NCI-H146 treated with DMSO at 0.1 percent for 48 hours (cell line): ENCODE measurements around the gene RHOBTB3.
"Not testable (repeated sequence)": the region's sequence is repeated elsewhere in the genome, so short reads cannot be mapped to it uniquely, and the experiment has no call there.

ENCODE experiments used
- DNase-seq: peaks from one replicate; lab custom pipeline; 2025; ENCODE audit not compliant: unreplicated experiment; lab: John Stamatoyannopoulos, UW

The RHOBTB3 gene

DNA sequence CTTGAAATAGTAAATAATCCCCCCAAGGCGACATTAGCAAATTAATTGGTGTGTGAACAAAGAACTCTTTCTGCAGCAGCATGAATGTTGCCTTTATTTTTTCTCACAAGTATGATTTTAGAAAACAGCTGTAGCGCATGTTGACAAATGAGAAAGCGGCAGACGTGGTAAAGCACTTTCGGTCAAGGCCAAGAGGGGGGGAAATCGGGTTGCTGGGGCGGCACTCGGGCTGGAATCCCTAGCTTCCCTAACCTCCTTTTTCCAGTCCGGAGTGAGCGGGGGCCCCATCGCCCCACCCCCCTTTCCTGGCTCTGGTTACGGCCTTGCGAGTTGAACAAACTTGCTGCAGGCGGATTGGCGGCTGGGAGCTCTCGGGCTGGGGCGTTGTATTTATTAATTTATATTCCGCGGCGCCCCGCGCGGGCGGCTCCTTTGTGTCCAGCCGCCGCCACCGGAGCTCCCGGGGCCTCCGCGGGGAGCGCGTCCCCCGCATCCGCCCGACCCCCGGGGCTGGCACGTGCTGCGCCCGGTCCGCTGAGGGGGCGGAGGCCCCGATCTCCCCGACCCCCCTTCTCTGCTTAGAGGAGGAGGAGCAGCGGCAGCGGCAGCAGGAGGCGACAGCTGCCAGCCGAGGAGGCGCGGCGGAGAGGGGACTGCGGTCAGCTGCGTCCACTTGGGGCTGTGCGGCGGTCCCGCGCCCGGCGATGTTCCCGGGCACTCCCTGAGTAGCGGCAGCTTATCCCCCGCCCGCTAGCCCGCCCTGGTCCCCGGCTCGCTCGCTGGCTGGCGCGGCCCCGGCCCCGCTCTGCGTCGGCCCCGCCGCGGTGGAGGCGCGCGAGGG lies at the start of gene RHOBTB3:
TSS of gene RHOBTB3 (plus strand) at position 607 of the 841 bp plus-strand sequence. CDS start 347 bp downstream, outside the sequence.
- DNase-seq, result peak; percentile 62

GRCh38 chr5:95682891-95683290 lies 48.2 kb upstream of the RHOBTB3 start, which contains the start of gene SPATA9:
Gene SPATA9 (minus strand): TSS chr5:95682991. CDS start chr5:95682854, 137 bp downstream.
- no peak for DNase-seq

DNA sequence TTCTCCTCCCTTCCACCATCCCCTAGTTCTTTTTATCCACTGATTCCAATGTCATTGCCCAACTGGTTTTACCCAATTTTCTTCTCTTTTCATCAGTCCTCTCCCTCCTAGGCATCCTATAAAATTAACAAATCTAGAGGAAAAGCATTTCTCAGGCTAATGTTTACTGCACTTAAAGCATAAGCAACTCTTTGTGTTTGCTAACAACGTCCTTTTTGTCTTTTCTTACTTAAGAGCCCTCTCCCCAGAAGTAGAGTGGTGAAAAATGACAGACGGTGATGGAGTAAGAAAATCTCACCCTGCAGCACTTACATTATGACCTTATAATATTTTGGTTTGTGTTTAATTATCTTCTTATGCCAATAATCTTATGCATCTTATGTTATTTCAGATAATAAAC lies 46.8 kb upstream of the RHOBTB3 start:
- no peak for DNase-seq

GRCh38 chr5:95686651-95687050 lies 44.5 kb upstream of the RHOBTB3 start:
- DNase-seq, result no peak

DNA sequence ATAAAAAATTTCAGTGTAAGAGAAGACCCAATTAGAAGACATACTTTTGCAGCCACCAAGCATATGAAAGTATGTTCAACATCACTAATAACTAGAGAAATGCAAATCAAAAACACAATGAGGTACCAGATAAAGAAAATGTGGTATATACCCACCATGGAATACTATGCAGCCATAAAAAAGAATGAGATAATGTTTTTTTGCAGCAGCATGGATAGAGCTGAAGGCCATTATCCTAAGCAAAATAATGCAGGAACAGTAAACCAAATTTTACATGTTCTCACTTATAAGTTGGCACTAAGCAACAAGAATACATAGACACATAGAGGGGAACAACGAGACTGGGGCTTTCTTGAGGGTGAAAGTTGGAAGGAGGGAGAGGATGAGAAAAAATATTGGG lies 41.5 kb upstream of the RHOBTB3 start:
- no peak for DNase-seq

GRCh38 chr5:95690333-95690732 lies 40.8 kb upstream of the RHOBTB3 start:
- no peak for DNase-seq

DNA sequence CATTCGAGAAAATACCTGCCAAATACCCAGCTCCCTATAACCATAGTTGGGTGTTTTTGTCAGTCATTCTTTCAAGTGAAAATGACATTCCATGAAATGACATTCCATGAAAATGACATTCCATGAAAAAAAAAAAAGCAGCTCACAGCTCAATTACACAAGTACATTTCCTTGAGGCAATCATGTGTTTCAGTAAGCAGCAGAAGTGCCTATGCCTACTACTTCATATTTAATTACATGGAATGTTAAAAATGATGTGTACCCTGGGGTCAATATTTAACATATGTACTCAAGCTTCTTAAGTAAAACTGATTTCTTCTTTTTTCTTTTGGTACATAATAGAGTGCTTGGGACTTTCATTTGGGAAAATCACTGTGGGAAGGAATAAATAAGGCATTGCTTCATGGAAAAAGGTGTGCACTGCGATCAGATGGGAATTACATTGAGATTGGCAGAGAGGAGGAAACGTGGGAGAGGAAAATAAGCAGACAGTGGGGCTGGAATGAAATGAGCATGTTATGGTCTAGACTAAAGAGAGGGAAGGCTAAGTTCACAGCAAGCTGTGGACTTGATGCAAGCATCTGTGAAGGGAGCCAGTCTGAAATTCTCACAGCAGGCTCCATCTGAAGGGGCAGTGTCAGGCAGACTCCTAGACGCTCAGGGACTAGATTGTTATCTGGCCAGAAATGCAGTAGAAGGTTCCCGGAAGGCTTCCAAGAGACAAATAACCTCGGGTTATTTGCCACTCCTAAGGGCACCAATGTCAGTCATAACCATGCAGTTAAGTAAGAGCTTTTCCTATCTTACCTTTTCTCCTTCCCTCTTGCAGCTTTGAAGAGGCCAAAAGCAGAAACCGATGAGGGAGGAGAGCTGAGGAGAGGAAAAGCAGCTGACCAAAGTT lies 33.1 kb upstream of the RHOBTB3 start:
- DNase-seq, result no peak

DNA sequence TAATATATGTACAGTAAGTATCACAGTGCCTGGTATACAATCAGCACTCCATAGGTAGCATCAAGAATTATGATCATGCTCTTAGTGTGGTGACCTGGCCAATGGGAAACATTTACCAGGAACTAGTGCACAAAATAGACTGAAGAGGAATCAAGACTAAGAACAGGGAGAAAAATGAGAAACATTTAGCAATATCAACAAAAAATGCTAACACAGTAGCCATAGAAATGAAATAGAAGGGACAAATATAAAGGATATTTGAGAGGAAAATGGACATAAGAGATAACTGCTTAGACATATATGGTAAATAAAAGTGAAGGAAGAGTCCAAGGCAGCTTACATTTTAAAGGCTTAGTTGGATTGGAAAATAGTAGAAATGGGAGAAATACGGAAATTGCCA lies 31.8 kb upstream of the RHOBTB3 start:
- no peak for DNase-seq

GRCh38 chr5:95701074-95701473 lies 30.1 kb upstream of the RHOBTB3 start:
- no peak for DNase-seq

- DNase-seq, result no peak
These were observed 27.0 kb upstream of the RHOBTB3 start for GRCh38 chr5:95704150-95704549.

DNA sequence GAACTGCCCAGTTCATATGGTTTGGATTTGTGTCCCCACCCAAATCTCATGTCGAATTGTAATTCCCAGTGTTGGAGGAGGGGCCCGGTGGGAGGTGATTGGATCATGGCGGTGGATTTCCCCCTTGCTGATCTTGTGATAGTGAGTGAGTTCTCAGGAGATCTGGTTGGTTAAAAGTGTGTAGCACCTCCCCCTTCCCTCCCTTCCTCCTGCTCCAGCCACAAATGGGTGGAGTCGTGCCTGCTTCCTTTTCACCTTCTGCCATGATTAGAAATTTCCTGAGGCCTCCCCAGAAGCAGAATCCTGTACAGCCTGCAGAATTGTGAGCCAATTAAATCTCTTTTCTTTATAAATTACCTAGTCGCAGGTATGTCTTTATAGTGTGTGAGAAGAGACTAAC lies 24.9 kb upstream of the RHOBTB3 start:
- not testable (repeated sequence) for DNase-seq

GRCh38 chr5:95707055-95707454 lies 24.1 kb upstream of the RHOBTB3 start:
- no peak for DNase-seq

GRCh38 chr5:95707534-95708188 lies 23.5 kb upstream of the RHOBTB3 start:
- DNase-seq, result not testable (repeated sequence)

DNA sequence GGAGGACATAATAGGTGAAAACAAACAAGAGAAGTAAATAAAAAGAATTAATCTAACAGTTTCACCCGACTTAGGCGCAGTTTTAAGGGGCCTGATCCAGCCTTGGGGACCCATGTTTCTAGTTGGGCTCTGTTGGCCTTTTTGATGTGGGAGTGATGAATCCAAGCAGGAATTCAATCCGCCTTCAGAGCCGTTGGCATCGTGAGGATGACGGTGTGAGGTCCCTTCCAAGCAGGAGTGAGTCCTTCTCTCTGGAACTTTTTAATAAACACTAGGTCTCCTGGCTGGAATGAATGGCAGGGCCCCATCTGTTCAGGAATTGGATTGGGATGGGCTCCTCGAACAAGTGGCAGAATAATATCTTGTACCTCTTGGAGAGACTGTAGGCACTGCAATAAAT lies 22.3 kb upstream of the RHOBTB3 start:
- DNase-seq, result no peak

GRCh38 chr5:95709967-95710650 lies 21.0 kb upstream of the RHOBTB3 start:
- DNase-seq, result no peak

- not testable (repeated sequence) for DNase-seq
These were observed 20.3 kb upstream of the RHOBTB3 start for GRCh38 chr5:95710651-95711500.

DNA sequence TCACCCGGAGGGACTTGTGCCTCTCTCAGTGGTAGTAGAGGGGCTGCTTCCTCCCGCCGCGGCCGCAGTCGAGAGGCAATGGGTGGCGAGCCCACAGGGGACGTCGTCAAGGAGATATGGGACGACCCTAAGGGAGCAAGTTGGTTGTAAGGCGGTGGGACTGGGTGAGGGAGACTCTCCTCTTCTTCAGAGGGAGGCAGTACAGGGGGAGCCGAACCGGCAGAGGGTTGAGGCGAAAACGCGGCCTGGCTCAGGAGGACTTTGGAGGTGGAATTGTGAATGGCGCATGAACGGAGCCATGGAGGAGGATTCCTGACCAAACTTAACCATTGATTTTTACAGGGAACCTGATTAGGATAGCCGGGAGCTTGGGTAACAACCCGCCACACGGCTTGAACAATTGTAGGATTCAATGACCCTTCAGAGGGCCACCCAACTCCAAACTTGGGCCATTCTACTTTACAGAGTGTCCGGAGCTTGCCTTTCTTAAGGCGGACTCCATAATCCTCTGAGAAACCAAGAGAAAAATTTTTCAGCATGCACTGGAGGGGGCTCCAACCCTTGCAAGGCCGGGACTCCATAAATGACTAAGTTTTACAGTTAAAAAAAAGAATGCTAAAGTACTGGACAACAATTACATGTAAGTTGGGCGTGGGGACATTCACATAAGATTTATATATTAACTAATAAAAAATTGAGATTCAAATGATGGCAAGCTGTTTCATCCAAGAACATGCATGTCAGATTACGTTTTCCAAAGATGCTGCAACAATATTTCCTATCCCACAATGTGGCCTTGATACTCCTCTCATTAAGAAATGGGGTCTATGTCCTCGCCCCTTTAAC lies 19.4 kb upstream of the RHOBTB3 start:
- no peak for DNase-seq

GRCh38 chr5:95712347-95712958 lies 18.7 kb upstream of the RHOBTB3 start:
- no peak for DNase-seq
